Sigmoid colon (tissue), 4 donors: Measurements from ENCODE around the gene TFCP2L1.

ENCODE experiments used
- CTCF ChIP-seq, 4 experiments: fragments of 450-650 bp in 3 of 4; fragments of 200-600 bp in 1 of 4; IDR thresholded peaks; one replicate each; pipeline ENCODE4 v1.5.1; 2016 to 2019; ENCODE audit warnings: antibody characterized with exemption in 4 of 4, mild to moderate bottlenecking in 3 of 4, moderate library complexity in 2 of 4
- EP300 ChIP-seq, 4 donors: sonication (generic); formaldehyde crosslinking; IDR thresholded peaks; one replicate each; pipeline ENCODE4 v1.6.1; 2017; ENCODE audit warnings: antibody characterized with exemption in 4 of 4
- POLR2A ChIP-seq, 2 donors: fragments of 450-650 bp; IDR thresholded peaks; one replicate each; pipeline ENCODE4 v1.6.1; 2016; ENCODE audit warnings: antibody characterized with exemption in 2 of 2, mild to moderate bottlenecking in 2 of 2, moderate library complexity in 2 of 2

GRCh38 chr2:121184248-121184862, 100.6 kb downstream of the TFCP2L1 start:
- no peak for TF ChIP-seq CTCF (IDR thresholded peaks at IDR 0.05)
- no peak for TF ChIP-seq POLR2A (IDR thresholded peaks at IDR 0.05)
- no peak for TF ChIP-seq EP300 (IDR thresholded peaks at IDR 0.05)
